Activated T-helper 17 cell treated with anti-CD3 and anti-CD28 coated beads, Interleukin-2, amount 50 U/mL, for 72 hours (primary cell): Measurements from ENCODE around the gene TPSAB1. TPM values are rescaled to one million over a fixed set of nuclear protein-coding genes. Genes with fewer than 3 reads are reported as not detected.

ENCODE experiments used
- ATAC-seq: fragments of 150-1000 bp; cut with Tn5 transposase; replicated peaks from 2 replicates; pipeline ENCODE4 v1.10.0; 2021; ENCODE audit warnings: mild to moderate bottlenecking, moderate library complexity
- H3K27ac Mint-ChIP-seq: one replicate; pipeline ENCODE4 v1.8.0; 2022; ENCODE audit warnings: mixed read lengths
- H3K27me3 Mint-ChIP-seq: one replicate; pipeline ENCODE4 v1.8.0; 2022; ENCODE audit warnings: mixed read lengths
- H3K36me3 Mint-ChIP-seq: one replicate; pipeline ENCODE4 v1.8.0; 2022; ENCODE audit warnings: low read depth, mild to moderate bottlenecking, mixed read lengths
- H3K4me1 Mint-ChIP-seq: one replicate; pipeline ENCODE4 v1.8.0; 2022; ENCODE audit warnings: mixed read lengths
- H3K4me3 Mint-ChIP-seq: one replicate; pipeline ENCODE4 v1.8.0; 2022; ENCODE audit warnings: mild to moderate bottlenecking, mixed read lengths
- H3K9me3 Mint-ChIP-seq: one replicate; pipeline ENCODE4 v1.8.0; 2022; ENCODE audit warnings: mixed read lengths
- total RNA-seq, 2 donors: library from RNA; stranded (reverse); gene quantifications; one replicate each; pipeline ENCODE4 v1.2.3, GENCODE V29; 2022

Gene TPSAB1
- total RNA-seq, 2 donors from 2014 or later = 0.29 to 0.32 TPM

DNA sequence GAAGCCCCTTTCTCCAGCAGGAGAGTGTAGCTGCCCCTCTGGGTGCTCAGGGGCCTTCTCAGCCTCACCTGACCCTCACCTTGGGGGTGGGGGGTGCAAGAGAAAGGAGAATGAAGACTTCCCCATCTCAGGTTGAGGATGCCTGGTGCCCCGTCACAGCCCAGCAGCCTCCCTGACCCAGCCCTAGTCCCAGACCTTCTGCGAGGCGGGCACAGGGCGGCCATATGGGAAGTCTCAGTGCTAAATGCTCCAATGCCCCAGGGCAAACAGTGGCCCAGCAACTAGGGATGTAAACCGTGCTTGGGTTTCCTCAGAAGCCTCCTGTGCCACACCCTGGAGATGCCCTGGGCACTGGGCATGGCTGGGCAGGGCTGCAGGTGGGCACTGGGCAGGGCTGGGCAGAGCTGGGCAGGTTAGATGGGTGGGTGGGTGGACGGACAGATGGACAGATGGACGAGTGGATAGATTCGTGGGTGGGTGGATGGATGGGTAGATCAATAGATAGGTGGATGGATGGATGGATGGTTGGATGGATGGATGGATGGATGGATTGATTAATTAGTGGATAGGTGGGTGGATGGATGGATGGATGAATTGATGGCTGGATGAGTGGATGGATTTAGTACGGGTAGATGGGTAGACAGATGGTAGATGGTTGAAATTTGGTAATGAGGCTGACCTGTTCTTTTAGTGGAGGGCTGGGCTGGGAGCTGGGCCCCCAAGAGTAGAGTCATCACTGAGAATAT is 32.1 kb downstream of the TPSAB1 start:
- H3K4me3 Mint-ChIP-seq = no peak overlapping the region
- no peaks in the 10 kb centered on the region for H3K9me3 Mint-ChIP-seq
- H3K27ac Mint-ChIP-seq = no peak overlapping the region
- no peaks in the 10 kb centered on the region for H3K4me1 Mint-ChIP-seq
- peaks cover 18% of the 10 kb centered on the region for H3K27me3 Mint-ChIP-seq
- ATAC-seq = no peak
- H3K36me3 Mint-ChIP-seq = no peaks in the 10 kb centered on the region

DNA sequence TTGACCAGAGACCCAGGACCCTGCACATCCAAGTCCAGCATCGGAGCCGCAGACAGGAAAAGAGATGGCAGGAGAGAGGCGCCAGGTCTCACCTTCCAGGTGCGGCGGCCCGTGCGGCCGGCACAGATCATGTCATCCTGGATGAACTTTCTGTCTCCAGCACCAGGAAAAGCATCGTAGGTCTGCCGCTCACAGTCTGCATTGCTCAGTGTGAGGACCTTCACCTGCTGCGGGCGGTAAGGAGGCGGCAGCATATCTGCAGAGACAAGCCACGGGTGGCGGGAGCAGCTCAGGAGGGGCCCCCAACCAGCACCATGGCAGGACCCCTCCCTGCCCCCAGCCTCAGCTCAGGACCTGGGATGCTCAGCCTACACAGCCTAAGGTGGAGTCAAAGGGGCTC is 33.3 kb downstream of the TPSAB1 start:
- no peak for ATAC-seq
- no peaks in the 10 kb centered on the region for H3K4me1 Mint-ChIP-seq
- no peak overlapping the region for H3K4me3 Mint-ChIP-seq
- no peaks in the 10 kb centered on the region for H3K36me3 Mint-ChIP-seq
- H3K9me3 Mint-ChIP-seq = no peaks in the 10 kb centered on the region
- peaks cover 20% of the 10 kb centered on the region for H3K27me3 Mint-ChIP-seq
- no peak overlapping the region for H3K27ac Mint-ChIP-seq

DNA sequence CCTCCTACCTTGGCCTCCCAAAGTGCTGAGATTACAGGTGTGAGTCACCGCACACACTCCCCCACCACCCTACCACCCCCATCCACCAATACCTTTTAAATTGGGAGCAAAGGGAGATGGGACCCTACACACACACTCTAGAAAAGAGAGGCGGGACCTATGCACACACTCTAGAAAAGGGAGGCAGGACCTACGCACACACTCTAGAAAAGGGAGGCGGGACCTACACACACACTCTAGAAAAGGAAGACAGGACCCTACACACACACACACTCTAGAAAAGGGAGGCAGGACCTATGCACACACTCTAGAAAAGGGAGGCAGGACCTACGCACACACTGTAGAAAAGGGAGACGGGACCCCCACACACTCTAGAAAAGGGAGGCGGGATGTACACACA is 34.3 kb downstream of the TPSAB1 start:
- no peaks in the 10 kb centered on the region for H3K36me3 Mint-ChIP-seq
- no peaks in the 10 kb centered on the region for H3K9me3 Mint-ChIP-seq
- no peak for ATAC-seq
- peaks cover 20% of the 10 kb centered on the region for H3K27me3 Mint-ChIP-seq
- H3K27ac Mint-ChIP-seq = no peak overlapping the region
- H3K4me3 Mint-ChIP-seq = no peak overlapping the region
- H3K4me1 Mint-ChIP-seq = no peaks in the 10 kb centered on the region

DNA sequence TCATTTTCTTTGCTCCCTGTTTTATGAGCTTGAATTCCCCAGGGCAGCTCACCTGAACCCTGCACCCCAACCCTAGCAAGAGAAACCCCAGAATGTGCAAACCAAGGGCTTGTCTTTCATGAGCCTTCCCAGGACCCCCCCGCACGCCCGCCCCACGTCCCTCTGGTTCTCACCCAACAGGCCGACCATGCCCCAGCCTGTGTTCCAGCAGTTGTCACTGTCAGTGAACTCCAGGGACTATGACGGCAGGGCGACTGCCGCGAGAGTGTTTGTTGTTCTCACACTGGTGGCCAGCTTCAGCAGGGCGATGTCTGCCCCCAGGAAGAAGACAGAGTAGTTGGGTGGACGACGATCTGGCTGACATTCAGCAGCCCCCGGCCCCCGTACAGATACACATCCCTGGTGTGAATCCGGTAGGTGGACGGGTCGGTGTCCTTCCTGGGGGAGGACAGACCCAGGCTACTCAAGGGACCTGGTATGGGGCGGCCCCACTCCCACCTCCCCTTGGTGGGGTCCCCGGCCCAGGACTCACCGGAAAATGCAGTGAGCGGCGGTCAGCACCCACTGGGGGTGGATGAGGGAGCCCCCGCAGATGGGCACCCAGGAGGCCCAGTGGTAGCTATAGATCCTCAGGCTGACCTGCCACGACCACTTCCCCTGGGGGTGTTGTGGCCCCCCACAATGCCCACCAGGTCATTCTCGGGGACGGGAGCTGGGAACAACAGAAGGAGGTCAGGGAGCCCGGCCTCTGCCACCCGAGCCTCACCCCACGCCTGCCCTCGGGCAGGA is 35.5 kb downstream of the TPSAB1 start:
- H3K4me3 Mint-ChIP-seq = no peak overlapping the region
- H3K4me1 Mint-ChIP-seq = no peaks in the 10 kb centered on the region
- H3K27ac Mint-ChIP-seq = no peak overlapping the region
- ATAC-seq = no peak
- H3K9me3 Mint-ChIP-seq = no peaks in the 10 kb centered on the region
- H3K27me3 Mint-ChIP-seq = peaks cover 20% of the 10 kb centered on the region
- no peaks in the 10 kb centered on the region for H3K36me3 Mint-ChIP-seq

- no peaks in the 10 kb centered on the region for H3K36me3 Mint-ChIP-seq
- no peak for ATAC-seq
- H3K4me3 Mint-ChIP-seq = no peak overlapping the region
- peaks cover 20% of the 10 kb centered on the region for H3K27me3 Mint-ChIP-seq
- H3K9me3 Mint-ChIP-seq = no peaks in the 10 kb centered on the region
- no peaks in the 10 kb centered on the region for H3K4me1 Mint-ChIP-seq
- H3K27ac Mint-ChIP-seq = no peak overlapping the region
Measured at GRCh38 chr16:1276580-1276878, 36.0 kb downstream of the TPSAB1 start.

- no peaks in the 10 kb centered on the region for H3K9me3 Mint-ChIP-seq
- ATAC-seq = no peak
- no peaks in the 10 kb centered on the region for H3K4me1 Mint-ChIP-seq
- H3K27ac Mint-ChIP-seq = no peak overlapping the region
- peaks cover 20% of the 10 kb centered on the region for H3K27me3 Mint-ChIP-seq
- H3K36me3 Mint-ChIP-seq = no peaks in the 10 kb centered on the region
- H3K4me3 Mint-ChIP-seq = no peak overlapping the region
Measured at GRCh38 chr16:1277151-1277598, 36.7 kb downstream of the TPSAB1 start.

DNA sequence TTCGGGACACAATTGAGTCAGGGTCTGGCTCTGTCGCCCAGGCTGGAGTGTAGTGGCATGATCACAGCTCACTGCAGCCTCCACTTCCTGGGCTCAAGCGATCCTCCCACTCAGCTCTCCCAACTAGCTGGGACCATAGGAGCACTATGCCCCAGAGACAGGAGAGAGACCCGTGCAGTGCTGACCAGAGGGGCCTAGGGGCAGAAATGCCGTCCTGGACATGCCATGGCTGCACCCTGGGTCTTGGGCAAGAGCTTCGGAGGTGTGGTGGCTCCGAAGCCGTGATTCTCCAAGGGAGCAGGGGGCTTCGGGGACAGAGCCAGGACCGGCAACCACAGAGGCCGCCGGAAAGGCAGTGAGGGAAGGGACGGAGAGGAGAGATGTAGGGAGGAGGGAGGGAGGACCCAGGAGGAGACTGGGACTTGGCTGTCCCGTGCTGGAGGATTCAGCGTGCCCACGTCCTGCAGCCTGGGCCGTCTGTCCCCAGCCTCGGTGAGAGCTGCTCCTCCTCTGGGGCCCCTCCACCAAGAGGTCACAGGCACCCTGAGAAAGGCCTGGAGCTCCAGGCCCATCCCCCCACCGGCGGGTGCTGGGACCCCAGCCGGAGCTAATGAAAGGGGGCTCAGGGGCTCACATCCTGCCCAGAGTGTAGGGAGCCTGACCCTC is 37.2 kb downstream of the TPSAB1 start:
- Mint-ChIP-seq H3K27ac (no peak overlapping the region), H3K4me1 (no peaks in the 10 kb centered on the region), H3K4me3 (no peak overlapping the region), H3K9me3 (no peaks in the 10 kb centered on the region), H3K27me3 (peaks cover 18% of the 10 kb centered on the region), H3K36me3 (no peaks in the 10 kb centered on the region)
- no peak for ATAC-seq

- no peaks in the 10 kb centered on the region for H3K36me3 Mint-ChIP-seq
- H3K27ac Mint-ChIP-seq = no peak overlapping the region
- H3K4me1 Mint-ChIP-seq = no peaks in the 10 kb centered on the region
- no peak overlapping the region for H3K4me3 Mint-ChIP-seq
- no peaks in the 10 kb centered on the region for H3K9me3 Mint-ChIP-seq
- ATAC-seq = no peak
- peaks cover 15% of the 10 kb centered on the region for H3K27me3 Mint-ChIP-seq
Measured at GRCh38 chr16:1278477-1278876, 38.0 kb downstream of the TPSAB1 start.

GRCh38 chr16:1279081-1279944 is 38.8 kb downstream of the TPSAB1 start:
- H3K4me3 Mint-ChIP-seq = no peak overlapping the region
- no peaks in the 10 kb centered on the region for H3K9me3 Mint-ChIP-seq
- no peaks in the 10 kb centered on the region for H3K36me3 Mint-ChIP-seq
- no peak for ATAC-seq
- H3K27me3 Mint-ChIP-seq = peaks cover 15% of the 10 kb centered on the region
- no peak overlapping the region for H3K27ac Mint-ChIP-seq
- H3K4me1 Mint-ChIP-seq = no peaks in the 10 kb centered on the region

- Mint-ChIP-seq H3K27me3 (peaks cover 11% of the 10 kb centered on the region), H3K36me3 (no peaks in the 10 kb centered on the region), H3K27ac (no peak overlapping the region), H3K4me3 (no peak overlapping the region), H3K9me3 (no peaks in the 10 kb centered on the region), H3K4me1 (no peaks in the 10 kb centered on the region)
- ATAC-seq = no peak
Measured at GRCh38 chr16:1279945-1280589, 39.6 kb downstream of the TPSAB1 start.

DNA sequence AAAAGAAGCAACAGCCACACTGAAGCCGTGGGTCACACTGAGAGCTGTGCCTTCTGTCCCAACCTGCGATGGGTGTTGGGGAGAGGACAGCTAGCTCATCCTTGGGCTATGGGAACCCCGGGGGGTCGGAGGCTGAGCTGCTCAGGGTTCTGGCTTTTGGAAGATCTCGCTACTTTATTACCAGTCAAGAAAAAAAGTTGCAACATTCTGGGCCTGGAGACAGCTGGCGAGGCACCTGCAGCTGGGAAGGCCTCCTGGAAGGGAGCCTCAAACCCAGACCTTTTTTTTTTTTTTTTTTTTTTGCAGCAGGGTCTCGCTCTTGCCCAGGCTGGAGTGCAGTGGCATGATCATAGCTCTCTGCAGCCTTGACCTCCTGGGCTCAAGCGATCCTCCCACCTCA is 40.3 kb downstream of the TPSAB1 start:
- ATAC-seq = no peak
- Mint-ChIP-seq H3K9me3 (no peaks in the 10 kb centered on the region), H3K27ac (no peak overlapping the region), H3K27me3 (peaks cover 4% of the 10 kb centered on the region), H3K36me3 (no peaks in the 10 kb centered on the region), H3K4me3 (no peak overlapping the region), H3K4me1 (no peaks in the 10 kb centered on the region)

DNA sequence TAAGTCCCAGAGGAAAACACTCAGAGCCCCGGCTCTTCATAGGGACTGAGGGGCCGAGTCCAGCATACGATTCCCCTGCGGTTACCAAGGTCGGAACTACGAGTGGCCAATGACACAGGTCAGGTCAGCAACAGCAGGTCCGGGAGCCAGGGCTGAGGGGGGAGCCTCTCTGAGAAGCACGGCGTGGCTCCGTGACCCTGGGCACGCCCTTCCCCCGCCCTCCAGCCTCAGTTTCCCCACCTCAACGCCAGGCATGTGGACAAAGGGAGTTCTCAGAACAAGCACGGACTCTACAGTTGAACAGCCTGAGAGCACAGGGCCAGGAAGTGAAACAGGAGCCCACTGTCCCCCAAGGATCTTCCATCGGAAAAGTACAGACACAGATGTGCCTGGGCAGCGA is 41.0 kb downstream of the TPSAB1 start:
- no peaks in the 10 kb centered on the region for H3K36me3 Mint-ChIP-seq
- peaks cover 3% of the 10 kb centered on the region for H3K27me3 Mint-ChIP-seq
- H3K27ac Mint-ChIP-seq = no peak overlapping the region
- no peak overlapping the region for H3K4me3 Mint-ChIP-seq
- no peak for ATAC-seq
- no peaks in the 10 kb centered on the region for H3K9me3 Mint-ChIP-seq
- H3K4me1 Mint-ChIP-seq = no peaks in the 10 kb centered on the region

DNA sequence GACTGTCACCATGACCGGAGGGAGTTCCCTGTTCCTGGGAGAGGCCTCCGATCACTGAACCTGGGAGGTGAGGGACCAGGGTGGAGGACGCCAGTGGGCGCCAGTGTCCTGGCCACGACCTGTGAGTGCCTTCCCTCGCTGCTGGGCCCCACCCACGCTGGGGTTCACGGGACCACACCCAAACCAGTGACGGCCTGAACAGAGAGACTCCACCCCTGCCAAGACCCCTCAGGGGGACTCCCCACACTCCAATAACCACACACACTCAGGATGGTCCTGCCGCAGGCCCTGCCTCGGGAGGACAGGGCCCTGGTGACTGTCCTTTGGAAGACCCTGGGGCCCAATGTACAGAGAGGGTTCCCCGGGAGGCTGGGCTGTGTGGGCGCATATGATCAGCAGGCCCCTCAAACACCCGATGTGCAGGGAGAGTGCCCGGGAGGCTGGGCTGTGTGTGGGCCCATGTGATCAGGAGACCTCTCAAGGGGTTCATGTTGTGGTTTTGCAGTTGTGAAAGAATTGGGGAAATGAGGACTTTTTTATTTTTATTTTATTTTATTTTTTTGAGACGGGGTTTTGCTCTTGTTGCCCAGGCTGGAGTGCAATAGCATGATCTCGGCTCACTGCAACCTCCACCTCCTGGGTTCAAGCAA is 41.9 kb downstream of the TPSAB1 start:
- no peaks in the 10 kb centered on the region for H3K36me3 Mint-ChIP-seq
- ATAC-seq = no peak
- H3K9me3 Mint-ChIP-seq = no peaks in the 10 kb centered on the region
- peaks cover 3% of the 10 kb centered on the region for H3K27me3 Mint-ChIP-seq
- H3K4me1 Mint-ChIP-seq = no peaks in the 10 kb centered on the region
- H3K4me3 Mint-ChIP-seq = no peak overlapping the region
- no peak overlapping the region for H3K27ac Mint-ChIP-seq
